ENCODE measurements around the gene AHSG. TPM values are rescaled to one million over a fixed set of nuclear protein-coding genes. Genes with fewer than 3 reads are reported as not detected.

AHSG gene
- total and polyA plus RNA-seq, 8 donors = 0.92 TPM; not detected in 7

DNA sequence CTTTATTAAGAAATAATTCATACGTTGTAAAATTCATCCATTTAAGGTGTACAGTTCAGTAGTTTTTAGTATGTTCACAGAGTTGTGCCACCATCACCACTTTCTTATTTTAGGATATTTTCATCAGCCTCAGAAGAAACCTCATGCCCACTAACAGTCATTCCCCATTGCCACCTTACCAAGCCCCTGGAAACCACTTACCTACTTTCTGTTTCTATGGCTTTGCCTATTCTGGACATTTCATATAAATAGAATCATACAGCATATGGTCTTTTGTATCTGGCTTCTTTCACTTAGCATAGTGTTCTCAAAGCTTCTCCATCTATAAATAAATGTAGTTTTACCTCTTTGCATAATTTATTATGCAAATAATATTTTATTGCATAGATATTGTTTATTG is 34.0 kb downstream of the AHSG start:
- 69 to 89% (median 84%) methylated on average over 1 of the region's 1 CpG for WGBS, 5 donors
- H3K4me3 ChIP-seq = no peak overlapping the region
- no peaks in the 10 kb centered on the region for H3K9me3 ChIP-seq
- no peak for TF ChIP-seq POLR2A (IDR thresholded peaks at IDR 0.05)
- TF ChIP-seq EP300 (IDR thresholded peaks at IDR 0.05) = no peak
- TF ChIP-seq POLR2AphosphoS5 (IDR thresholded peaks at IDR 0.05) = no peak
- no peak for TF ChIP-seq CTCF (IDR thresholded peaks at IDR 0.05)
- DNase-seq = no peak
- intact Hi-C loops (cut with DNase I; ENCODE audit: low total_unique reads) = no loop called here
- no peak overlapping the region for H3K27ac ChIP-seq
- H3K4me1 ChIP-seq = no peaks in the 10 kb centered on the region
- peaks cover 0 to 7% (median 0%) of the 10 kb centered on the region in 3 donors for H3K27me3 ChIP-seq
- H3K36me3 ChIP-seq = no peaks in the 10 kb centered on the region

- no peaks in the 10 kb centered on the region for H3K4me1 ChIP-seq
- no peaks in the 10 kb centered on the region for H3K27me3 ChIP-seq
- TF ChIP-seq POLR2AphosphoS5 (IDR thresholded peaks at IDR 0.05) = no peak
- TF ChIP-seq POLR2A (IDR thresholded peaks at IDR 0.05) = no peak
- TF ChIP-seq EP300 (IDR thresholded peaks at IDR 0.05) = no peak
- no peak for TF ChIP-seq CTCF (IDR thresholded peaks at IDR 0.05)
- intact Hi-C loops (cut with DNase I; ENCODE audit: low total_unique reads) = no loop called here
- H3K36me3 ChIP-seq = no peaks in the 10 kb centered on the region
- no peak for DNase-seq
- WGBS, 5 donors = 63 to 79% (median 73%) methylated on average over 1 of the region's 1 CpG
- H3K27ac ChIP-seq = no peak overlapping the region
- no peak overlapping the region for H3K4me3 ChIP-seq
- H3K9me3 ChIP-seq = no peaks in the 10 kb centered on the region
Observed at GRCh38 chr3:186648851-186649250, 36.0 kb downstream of the AHSG start.

GRCh38 chr3:186651678-186652215 is 38.9 kb downstream of the AHSG start:
- no peaks in the 10 kb centered on the region for H3K36me3 ChIP-seq
- TF ChIP-seq EP300 (IDR thresholded peaks at IDR 0.05) (no peak), POLR2A (IDR thresholded peaks at IDR 0.05) (no peak), CTCF (IDR thresholded peaks at IDR 0.05) (no peak), POLR2AphosphoS5 (IDR thresholded peaks at IDR 0.05) (no peak)
- intact Hi-C loops (cut with DNase I; ENCODE audit: low total_unique reads) = no loop called here
- no peak overlapping the region for H3K4me3 ChIP-seq
- no peaks in the 10 kb centered on the region for H3K4me1 ChIP-seq
- no peaks in the 10 kb centered on the region for H3K9me3 ChIP-seq
- DNase-seq = no peak
- no peaks in the 10 kb centered on the region for H3K27me3 ChIP-seq
- H3K27ac ChIP-seq = no peak overlapping the region
- WGBS, 5 donors = 76 to 86% (median 81%) methylated on average over 3 of the region's 3 CpGs

GRCh38 chr3:186653080-186653707 is 40.3 kb downstream of the AHSG start:
- no peak for TF ChIP-seq CTCF (IDR thresholded peaks at IDR 0.05)
- no peak for TF ChIP-seq POLR2A (IDR thresholded peaks at IDR 0.05)
- TF ChIP-seq EP300 (IDR thresholded peaks at IDR 0.05) = no peak
- TF ChIP-seq POLR2AphosphoS5 (IDR thresholded peaks at IDR 0.05) = no peak
- Histone ChIP-seq H3K27me3 (no peaks in the 10 kb centered on the region), H3K4me1 (no peaks in the 10 kb centered on the region), H3K4me3 (no peak overlapping the region), H3K36me3 (no peaks in the 10 kb centered on the region), H3K27ac (no peak overlapping the region), H3K9me3 (no peaks in the 10 kb centered on the region)
- DNase-seq = no peak
- intact Hi-C loops (cut with DNase I; ENCODE audit: low total_unique reads) = no loop called here
- 61 to 78% (median 72%) methylated on average over 7 of the region's 7 CpGs for WGBS, 5 donors
